ENCODE results near the gene PROM1. TPM values are rescaled to one million over a fixed set of nuclear protein-coding genes. Genes with fewer than 3 reads are reported as not detected.

Gene PROM1
- total and polyA plus RNA-seq, 9 of the 15 experiments (the other 6 are each of a cell fraction or from before 2014, with no cell fraction given), result 0.05 TPM; not detected in 8

DNA sequence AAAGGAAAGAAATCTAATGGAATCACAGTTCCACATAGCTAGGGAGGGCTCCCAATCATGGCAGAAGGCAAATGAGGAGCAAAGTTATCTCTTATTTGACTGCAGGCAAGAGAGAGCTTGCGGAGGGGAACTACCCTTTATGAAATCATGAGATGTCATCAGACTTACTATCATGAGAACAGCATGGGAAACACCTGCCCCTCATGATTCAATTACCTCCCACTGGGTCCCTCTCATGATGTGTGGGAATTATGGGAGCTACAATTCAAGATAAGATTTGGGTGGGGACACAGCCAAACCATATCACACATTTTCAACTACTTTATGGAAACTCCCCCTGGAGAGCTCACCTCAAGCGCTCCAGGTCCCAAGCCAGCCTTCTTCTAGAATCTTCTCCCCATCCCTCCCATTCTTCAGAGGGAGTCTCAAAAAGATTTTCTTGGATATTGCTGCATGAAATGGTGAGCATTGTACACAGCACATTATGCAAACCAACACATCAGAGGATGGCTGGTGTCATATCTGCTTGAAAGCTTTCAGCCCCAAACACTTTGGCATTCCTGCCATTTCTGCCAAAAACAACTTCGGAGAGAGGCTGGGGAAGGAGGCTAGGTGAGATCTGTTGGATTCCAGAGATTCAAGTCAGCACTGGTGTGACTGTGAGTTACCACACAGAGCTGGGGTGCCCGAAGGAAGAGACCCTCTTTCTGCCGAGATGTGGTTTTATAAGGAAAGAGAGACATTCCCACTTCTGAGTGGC is 152.2 kb downstream of the PROM1 start (continued):
- TF ChIP-seq MCM3 (IDR thresholded peaks at IDR 0.05) (no peak), ZC3H4 (CRISPR knock-in tag; IDR thresholded peaks at IDR 0.05; ENCODE audit: borderline replicate concordance) (no peak), CHCHD3 (CRISPR knock-in tag; IDR thresholded peaks at IDR 0.05) (no peak), CBFA2T3 (IDR thresholded peaks at IDR 0.05) (no peak), ASH1L (IDR thresholded peaks at IDR 0.05; ENCODE audit: borderline replicate concordance, low read depth, partially characterized antibody) (no peak), ZNF23 (CRISPR knock-in tag; IDR thresholded peaks at IDR 0.05) (no peak)
- TF ChIP-seq, protein P1, sequence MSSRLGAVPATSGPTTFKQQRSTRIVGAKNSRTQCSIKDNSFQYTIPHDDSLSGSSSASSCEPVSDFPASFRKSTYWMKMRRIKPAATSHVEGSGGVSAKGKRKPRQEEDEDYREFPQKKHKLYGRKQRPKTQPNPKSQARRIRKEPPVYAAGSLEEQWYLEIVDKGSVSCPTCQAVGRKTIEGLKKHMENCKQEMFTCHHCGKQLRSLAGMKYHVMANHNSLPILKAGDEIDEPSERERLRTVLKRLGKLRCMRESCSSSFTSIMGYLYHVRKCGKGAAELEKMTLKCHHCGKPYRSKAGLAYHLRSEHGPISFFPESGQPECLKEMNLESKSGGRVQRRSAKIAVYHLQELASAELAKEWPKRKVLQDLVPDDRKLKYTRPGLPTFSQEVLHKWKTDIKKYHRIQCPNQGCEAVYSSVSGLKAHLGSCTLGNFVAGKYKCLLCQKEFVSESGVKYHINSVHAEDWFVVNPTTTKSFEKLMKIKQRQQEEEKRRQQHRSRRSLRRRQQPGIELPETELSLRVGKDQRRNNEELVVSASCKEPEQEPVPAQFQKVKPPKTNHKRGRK (tag; IDR thresholded peaks at IDR 0.05), result no peak

DNA sequence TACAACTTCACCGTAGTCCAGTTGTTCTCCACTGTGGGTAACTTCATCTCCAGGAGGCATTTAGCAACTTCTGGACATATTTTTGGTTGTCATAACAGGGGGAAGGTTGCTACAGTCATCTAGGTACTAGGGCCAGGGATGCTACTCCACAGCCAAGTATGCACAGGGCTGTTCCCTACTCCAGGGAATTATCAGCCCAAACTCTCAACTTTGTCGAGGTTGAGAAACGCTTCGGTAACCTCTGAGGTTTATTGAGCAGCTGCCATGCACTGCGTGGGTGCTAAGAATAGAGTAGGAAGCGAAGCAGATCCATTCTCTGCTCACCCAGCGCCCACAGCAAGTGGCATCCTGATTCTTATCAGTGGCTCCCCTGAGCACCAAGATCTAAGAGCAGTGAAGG is 153.5 kb downstream of the PROM1 start:
- DNase-seq (ENCODE audit: extremely low read depth in 1 of 4, low spot score in 3 of 4) (no peak), ATAC-seq (no peak), FAIRE-seq (no peak)
- Histone ChIP-seq H3K79me2 (ENCODE audit: control insufficient read depth, insufficient read depth, low read length) (no peaks in the 10 kb centered on the region), H3K27ac (ENCODE audit: extremely low read depth, low read depth, low read length) (no peak overlapping the region), H3K27me3 (ENCODE audit: control insufficient read depth in 2 of 2, insufficient read depth in 2 of 2, low read length in 2 of 2) (peaks cover 2 to 16% of the 10 kb centered on the region in 2 experiments; a peak in 4 of 5 replicates), H3K4me1 (replicated peaks in 1 of 2; ENCODE audit: control insufficient read depth in 2 of 2, insufficient read depth in 2 of 2, low read length in 2 of 2) (no peaks in the 10 kb centered on the region), H3K9me3 (replicated peaks; ENCODE audit: control insufficient read depth, insufficient read depth, low read depth, low read length) (no peaks in the 10 kb centered on the region), H3K4me2 (ENCODE audit: insufficient read depth, low read length) (no peak overlapping the region), H2AFZ (ENCODE audit: low read depth, low read length) (no peak overlapping the region), H3K36me3 (ENCODE audit: control insufficient read depth, insufficient read depth, low read length) (no peaks in the 10 kb centered on the region), H3K9me1 (ENCODE audit: control insufficient read depth, insufficient read depth, low read length) (no peaks in the 10 kb centered on the region), H3K9ac (ENCODE audit: insufficient read depth in 1 of 2, low read depth in 2 of 2, low read length in 2 of 2) (no peak overlapping the region), H3K4me3 (no peak overlapping the region), H4K20me1 (replicated peaks; ENCODE audit: control insufficient read depth, insufficient read depth, low read length) (no peaks in the 10 kb centered on the region)
- ChIA-PET CTCF (ENCODE audit: low intra/inter-chr PET ratio) (no interaction called here), POLR2A (no interaction called here)
- TF ChIP-seq, protein P2, sequence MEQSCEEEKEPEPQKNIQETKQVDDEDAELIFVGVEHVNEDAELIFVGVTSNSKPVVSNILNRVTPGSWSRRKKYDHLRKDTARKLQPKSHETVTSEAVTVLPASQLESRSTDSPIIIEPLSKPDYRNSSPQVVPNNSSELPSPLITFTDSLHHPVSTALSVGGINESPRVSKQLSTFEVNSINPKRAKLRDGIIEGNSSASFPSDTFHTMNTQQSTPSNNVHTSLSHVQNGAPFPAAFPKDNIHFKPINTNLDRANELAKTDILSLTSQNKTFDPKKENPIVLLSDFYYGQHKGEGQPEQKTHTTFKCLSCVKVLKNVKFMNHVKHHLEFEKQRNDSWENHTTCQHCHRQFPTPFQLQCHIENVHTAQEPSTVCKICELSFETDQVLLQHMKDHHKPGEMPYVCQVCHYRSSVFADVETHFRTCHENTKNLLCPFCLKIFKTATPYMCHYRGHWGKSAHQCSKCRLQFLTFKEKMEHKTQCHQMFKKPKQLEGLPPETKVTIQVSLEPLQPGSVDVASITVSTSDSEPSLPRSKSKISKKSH (CRISPR knock-in tag; IDR thresholded peaks at IDR 0.05), result no peak
- TF ChIP-seq POLR2B (IDR thresholded peaks at IDR 0.05; ENCODE audit: low read depth, partially characterized antibody) (no peak), POLR2AphosphoS5 (IDR thresholded peaks at IDR 0.05; ENCODE audit: control insufficient read depth, insufficient read depth, low read depth, low read length) (no peak), ETV5 (CRISPR knock-in tag; IDR thresholded peaks at IDR 0.05; ENCODE audit: low read depth) (no peak), CREB1 (IDR thresholded peaks at IDR 0.05) (no peak), CREB1 (CRISPR knock-in tag; IDR thresholded peaks at IDR 0.05) (no peak), ARID2 (IDR thresholded peaks at IDR 0.05) (no peak), RFX7 (CRISPR knock-in tag; IDR thresholded peaks at IDR 0.05) (no peak), PURB (CRISPR knock-in tag; IDR thresholded peaks at IDR 0.05; ENCODE audit: low read depth) (no peak), CBX3 (IDR thresholded peaks at IDR 0.05; ENCODE audit: borderline replicate concordance in 1 of 2, low read length in 2 of 2) (no peak), POLR2H (tag; IDR thresholded peaks at IDR 0.05; ENCODE audit: low read depth) (no peak)
- TF ChIP-seq, protein P3, sequence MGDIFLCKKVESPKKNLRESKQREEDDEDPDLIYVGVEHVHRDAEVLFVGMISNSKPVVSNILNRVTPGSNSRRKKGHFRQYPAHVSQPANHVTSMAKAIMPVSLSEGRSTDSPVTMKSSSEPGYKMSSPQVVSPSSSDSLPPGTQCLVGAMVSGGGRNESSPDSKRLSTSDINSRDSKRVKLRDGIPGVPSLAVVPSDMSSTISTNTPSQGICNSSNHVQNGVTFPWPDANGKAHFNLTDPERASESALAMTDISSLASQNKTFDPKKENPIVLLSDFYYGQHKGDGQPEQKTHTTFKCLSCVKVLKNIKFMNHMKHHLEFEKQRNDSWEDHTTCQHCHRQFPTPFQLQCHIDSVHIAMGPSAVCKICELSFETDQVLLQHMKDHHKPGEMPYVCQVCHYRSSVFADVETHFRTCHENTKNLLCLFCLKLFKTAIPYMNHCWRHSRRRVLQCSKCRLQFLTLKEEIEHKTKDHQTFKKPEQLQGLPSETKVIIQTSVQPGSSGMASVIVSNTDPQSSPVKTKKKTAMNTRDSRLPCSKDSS (IDR thresholded peaks at IDR 0.05; ENCODE audit: low read depth, partially characterized antibody), result no peak
- no TSS peak for BruUV-seq (replicated peaks)
- in situ Hi-C loops (cut with MboI) (no loop called here), intact Hi-C loops (cut with micrococcal nuclease) (no loop called here)
- WGBS (ENCODE audit: insufficient coverage, low coverage, missing lambda C conversion rate), result 0% methylated on average over 5 of the region's 7 CpGs

Measured in K562 (cell line).